Activated T-cell treated with anti-CD3 and anti-CD28 coated beads, Interleukin-2, amount 50 U/mL, for 4 hours (primary cell): Measurements from ENCODE around the gene WFDC1. TPM values are rescaled to one million over a fixed set of nuclear protein-coding genes. Genes with fewer than 3 reads are reported as not detected.

ENCODE experiments used
- ATAC-seq, 2 donors: fragments of 200-7000 bp; cut with Tn5 transposase; one replicate each; pipeline ENCODE4 v1.10.0; 2021
- DNase-seq: peaks from one replicate; pipeline ENCODE4 v3.0.0-alpha.2; 2020
- H3K27me3 Mint-ChIP-seq: one replicate; pipeline ENCODE4 v1.8.0; 2021; ENCODE audit warnings: low read depth, mixed read lengths
- H3K36me3 Mint-ChIP-seq: one replicate; pipeline ENCODE4 v1.8.0; 2022; ENCODE audit warnings: mixed read lengths; ENCODE audit not compliant: insufficient read depth
- H3K4me1 Mint-ChIP-seq: one replicate; pipeline ENCODE4 v1.8.0; 2021; ENCODE audit warnings: low read depth, mixed read lengths
- H3K4me3 Mint-ChIP-seq: one replicate; pipeline ENCODE4 v1.8.0; 2021; ENCODE audit warnings: mild to moderate bottlenecking, moderate library complexity, mixed read lengths
- H3K9me3 Mint-ChIP-seq: one replicate; pipeline ENCODE4 v1.8.0; 2021; ENCODE audit warnings: mixed read lengths
- total RNA-seq, 3 donors: library from RNA; stranded (reverse); gene quantifications; one replicate each; pipeline ENCODE4 v1.2.1, GENCODE V29; 2021

WFDC1 gene
- total RNA-seq, 3 donors from 2014 or later: not detected

DNA sequence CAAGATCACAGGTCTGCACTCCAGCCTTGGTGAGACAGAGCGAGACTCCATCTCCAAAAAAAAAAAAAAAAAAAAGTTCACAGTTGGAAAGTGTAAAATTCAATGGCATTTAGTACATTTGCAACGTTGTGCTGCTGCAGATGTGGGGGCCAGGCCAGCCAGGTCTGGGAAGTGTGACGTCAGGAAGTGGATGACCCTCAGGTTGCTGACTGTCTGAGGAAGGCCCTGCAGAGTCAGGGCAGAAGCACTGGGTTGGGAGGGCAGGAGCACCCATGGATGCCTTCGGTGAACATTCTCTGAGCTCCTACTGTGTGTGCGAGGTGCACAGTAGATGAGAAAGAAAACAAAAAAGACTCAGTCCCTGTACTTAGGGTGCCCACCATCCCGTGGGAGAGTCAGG, 12.1 kb upstream of the WFDC1 start:
- DNase-seq (no peak), ATAC-seq (no peak)
- no peak overlapping the region for H3K4me3 Mint-ChIP-seq
- H3K9me3 Mint-ChIP-seq: no peaks in the 10 kb centered on the region
- no peaks in the 10 kb centered on the region for H3K4me1 Mint-ChIP-seq
- no peaks in the 10 kb centered on the region for H3K36me3 Mint-ChIP-seq
- peaks cover 8% of the 10 kb centered on the region for H3K27me3 Mint-ChIP-seq

DNA sequence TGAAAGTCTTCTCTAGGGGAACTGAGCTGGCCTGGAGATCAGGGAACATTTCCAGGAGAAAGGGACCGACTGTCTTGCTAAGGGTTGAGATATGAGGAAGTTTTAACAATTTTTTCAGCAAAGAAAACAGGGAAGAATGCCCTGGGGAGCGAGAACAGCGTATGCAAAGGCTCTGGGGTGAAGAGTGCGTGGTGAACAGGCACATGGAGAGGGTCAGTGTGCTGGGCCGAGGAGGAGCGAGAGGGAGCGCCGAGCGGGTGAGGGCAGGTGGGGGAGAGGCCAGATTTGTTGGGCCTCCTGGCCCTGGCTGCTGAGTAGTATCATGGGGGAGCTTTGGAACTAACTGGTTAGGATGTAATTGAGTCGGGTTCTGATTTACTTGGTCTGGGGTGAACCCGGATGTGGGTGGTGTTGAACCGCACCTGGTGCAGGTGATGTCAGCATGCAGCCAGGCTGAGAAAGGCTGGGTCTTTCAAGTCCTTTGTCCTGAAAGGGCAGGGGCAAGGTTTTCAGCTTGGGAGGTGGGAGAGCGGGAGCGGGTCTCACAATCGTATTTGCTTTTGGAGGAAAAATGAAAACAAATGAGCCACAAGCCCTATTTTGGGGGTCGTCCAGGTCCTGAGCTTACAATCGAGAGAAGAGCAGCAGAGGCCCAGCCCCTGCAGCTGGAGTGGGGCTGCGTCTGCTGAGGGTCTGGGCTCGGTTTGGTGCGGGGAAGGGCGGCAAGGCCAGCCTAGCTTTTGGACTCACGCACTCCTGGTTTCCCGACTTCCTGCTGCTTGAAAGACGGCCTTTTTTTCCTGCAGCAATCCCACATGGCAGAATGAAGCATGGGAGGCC, 11.1 kb upstream of the WFDC1 start:
- Mint-ChIP-seq H3K27me3 (peaks cover 13% of the 10 kb centered on the region), H3K4me1 (no peaks in the 10 kb centered on the region), H3K36me3 (no peaks in the 10 kb centered on the region), H3K9me3 (no peaks in the 10 kb centered on the region), H3K4me3 (no peak overlapping the region)
- DNase-seq (no peak), ATAC-seq (no peak)

DNA sequence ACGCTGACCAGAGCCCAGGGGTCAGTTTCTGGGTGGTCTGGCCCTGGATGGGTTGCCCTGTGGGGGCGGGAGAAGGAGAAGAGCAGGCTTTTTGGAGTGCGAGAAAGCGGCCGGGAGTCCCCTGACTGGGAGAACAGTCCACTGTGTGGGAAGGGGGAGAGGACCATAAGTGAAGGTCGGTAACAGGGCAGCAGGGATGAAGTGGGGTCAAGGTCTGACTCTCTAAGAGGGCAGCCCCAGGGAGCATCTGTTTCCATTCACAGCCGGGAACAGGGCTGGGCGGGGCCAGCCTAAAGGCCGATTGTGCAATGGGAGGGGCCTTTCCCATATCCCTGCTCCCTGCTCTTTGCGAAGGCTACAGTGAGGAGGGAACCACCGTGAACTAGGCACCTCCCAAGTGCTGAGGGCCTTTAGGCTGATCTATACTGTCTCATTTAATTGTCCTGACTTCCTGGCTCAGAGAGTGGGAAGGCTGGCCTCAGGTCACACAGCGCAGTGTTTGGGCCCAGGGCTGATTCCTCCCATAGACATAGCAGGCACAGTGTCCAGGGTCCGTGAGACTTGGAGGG, 10.4 kb upstream of the WFDC1 start:
- no peak for DNase-seq
- Mint-ChIP-seq H3K4me3 (no peak overlapping the region), H3K9me3 (no peaks in the 10 kb centered on the region), H3K36me3 (no peaks in the 10 kb centered on the region), H3K27me3 (peaks cover 15% of the 10 kb centered on the region), H3K4me1 (no peaks in the 10 kb centered on the region)
- ATAC-seq: no peak

DNA sequence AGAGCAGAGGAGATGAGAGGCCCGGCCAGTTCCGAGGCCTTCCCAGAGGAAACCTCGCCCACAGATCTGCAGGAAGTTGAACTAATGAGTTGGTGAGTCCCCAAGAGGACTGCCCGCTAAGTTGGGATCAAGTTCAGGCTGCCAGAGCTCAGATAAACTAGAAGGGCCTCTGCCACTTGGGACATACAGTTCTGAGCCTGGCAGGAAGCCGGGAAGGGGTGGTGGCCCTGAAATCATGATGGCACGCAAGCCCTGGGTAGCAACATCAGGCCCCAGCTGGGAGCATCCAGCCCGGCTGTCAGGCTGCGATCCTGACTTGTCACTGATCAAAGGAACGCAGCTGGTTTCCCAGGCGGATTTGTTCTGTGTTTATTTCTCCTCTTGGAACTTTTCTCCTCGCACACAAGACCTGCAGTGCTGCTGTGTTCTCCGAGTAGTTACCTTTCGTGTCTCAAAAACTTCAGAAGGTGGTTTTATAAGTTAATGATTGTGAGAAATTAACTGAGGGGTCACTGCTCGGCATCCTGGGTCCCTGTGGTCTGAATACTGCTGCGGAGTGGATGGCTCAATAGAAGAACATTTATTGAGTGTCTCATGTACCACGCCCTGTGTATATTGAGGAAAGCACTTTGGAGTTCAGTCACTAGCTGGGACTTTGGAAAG, 8.0 kb upstream of the WFDC1 start:
- Mint-ChIP-seq H3K9me3 (no peaks in the 10 kb centered on the region), H3K36me3 (no peaks in the 10 kb centered on the region), H3K4me3 (no peak overlapping the region), H3K27me3 (peaks cover 19% of the 10 kb centered on the region), H3K4me1 (no peaks in the 10 kb centered on the region)
- no peak for ATAC-seq
- DNase-seq: no peak

DNA sequence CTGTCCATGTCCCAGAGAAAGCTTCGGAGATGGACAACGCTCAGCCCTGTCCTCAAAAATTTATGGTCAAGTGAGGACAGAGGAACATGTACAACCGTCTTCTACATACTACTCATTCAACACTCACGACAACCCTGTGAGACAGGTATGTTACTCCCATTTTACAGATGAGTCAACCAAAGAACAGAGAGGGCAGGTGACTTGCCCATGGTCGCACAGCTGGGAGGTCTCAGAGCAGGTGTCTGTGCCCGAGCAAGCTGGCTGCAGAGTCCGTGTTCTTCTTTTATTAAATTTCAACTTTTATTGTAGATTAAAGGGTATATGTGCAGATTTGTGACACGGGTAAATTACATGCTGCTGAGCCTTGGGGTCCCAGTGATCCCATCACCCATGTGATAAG, 5.8 kb upstream of the WFDC1 start:
- Mint-ChIP-seq H3K36me3 (no peaks in the 10 kb centered on the region), H3K4me3 (no peak overlapping the region), H3K9me3 (no peaks in the 10 kb centered on the region), H3K4me1 (peaks cover under 1% of the 10 kb centered on the region), H3K27me3 (peaks cover 33% of the 10 kb centered on the region)
- ATAC-seq (no peak), DNase-seq (no peak)

DNA sequence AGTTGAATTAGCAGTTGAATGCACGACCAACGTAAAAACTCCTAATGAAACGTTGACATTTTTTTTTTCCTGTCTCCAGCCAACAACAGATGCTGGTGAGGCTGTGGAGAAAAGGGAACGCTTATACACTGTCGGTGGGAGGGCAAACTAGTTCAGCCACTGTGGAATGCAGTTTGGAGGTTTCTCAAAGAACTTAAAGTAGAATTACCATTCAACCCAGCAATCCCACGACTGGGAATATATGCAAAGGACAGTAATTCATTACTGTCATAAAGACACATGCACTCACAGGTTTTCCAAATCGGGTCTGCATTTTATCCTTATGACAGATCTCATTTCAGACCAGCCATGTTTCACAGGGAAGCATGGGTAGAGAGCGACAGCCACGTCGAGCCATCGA, 3.5 kb upstream of the WFDC1 start:
- no peak for DNase-seq
- Mint-ChIP-seq H3K9me3 (no peaks in the 10 kb centered on the region), H3K36me3 (no peaks in the 10 kb centered on the region), H3K4me3 (no peak overlapping the region), H3K4me1 (peaks cover 13% of the 10 kb centered on the region), H3K27me3 (peaks cover 51% of the 10 kb centered on the region)
- ATAC-seq: no peak

DNA sequence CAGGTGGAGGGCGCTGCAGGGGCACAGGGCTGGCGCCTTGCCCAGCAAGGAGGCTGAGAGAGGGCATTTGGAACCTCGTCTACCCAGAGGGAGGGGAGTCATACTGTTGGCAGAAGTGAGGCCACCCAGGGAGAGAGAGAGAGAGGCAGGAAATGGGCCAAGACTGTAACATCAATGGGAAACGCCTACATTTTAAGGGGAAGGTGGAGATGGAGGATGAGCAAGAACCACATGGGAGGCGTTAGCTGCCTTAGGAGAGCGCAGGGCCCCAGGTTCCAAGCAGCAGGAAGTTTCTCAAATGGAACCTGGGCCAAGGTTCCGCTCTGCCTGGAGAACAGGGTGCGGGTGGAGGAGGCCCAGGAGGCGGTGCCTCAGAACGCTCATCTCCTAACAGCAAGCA, 2.7 kb upstream of the WFDC1 start:
- Mint-ChIP-seq H3K4me3 (no peak overlapping the region), H3K27me3 (peaks cover 58% of the 10 kb centered on the region), H3K4me1 (peaks cover 13% of the 10 kb centered on the region), H3K36me3 (no peaks in the 10 kb centered on the region), H3K9me3 (no peaks in the 10 kb centered on the region)
- DNase-seq (no peak), ATAC-seq (no peak)

DNA sequence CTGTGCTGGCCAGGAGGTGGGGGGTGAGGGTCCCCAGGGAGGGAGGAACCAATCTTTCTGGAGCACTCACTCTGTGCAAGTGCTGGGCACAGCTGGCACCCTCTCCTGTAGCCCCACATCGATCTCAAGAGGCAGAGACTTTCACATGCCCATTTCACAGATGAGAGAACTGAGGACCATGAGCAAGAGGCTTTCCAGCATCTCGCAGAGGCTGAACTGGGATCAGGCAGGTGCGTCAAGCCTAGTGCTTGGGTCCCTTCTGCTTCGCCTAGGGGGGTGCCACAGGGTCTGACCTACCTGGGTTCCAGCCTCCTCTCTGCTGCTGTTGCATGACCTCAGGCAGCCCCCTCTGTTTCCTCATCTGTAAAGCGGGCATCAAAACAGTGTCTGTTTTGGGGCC, 1.3 kb upstream of the WFDC1 start:
- no peak for ATAC-seq
- Mint-ChIP-seq H3K36me3 (no peaks in the 10 kb centered on the region), H3K4me3 (no peak overlapping the region), H3K4me1 (peaks cover 13% of the 10 kb centered on the region), H3K9me3 (no peaks in the 10 kb centered on the region), H3K27me3 (peaks cover 58% of the 10 kb centered on the region)
- no peak for DNase-seq

DNA sequence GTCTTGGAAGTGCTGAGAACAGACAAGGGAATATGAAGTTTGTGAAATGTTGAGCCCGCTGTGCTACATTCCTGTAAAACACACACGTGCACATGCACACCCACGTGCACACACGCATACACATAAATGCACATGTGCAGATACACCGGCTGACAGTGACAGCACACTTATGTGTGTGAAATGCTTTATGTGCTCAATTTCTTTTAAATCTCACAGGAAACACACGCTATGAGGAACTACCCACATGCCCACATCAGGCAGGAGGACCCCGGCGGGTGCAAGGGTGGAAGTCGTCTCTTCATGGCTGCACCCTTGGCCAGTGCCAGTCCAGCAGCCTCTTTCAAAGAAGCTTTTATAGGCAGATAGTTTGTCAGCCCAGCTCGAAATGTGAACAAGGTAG, 561 bp upstream of the WFDC1 start:
- no peaks in the 10 kb centered on the region for H3K36me3 Mint-ChIP-seq
- no peaks in the 10 kb centered on the region for H3K9me3 Mint-ChIP-seq
- no peak overlapping the region for H3K4me3 Mint-ChIP-seq
- peaks cover 13% of the 10 kb centered on the region for H3K4me1 Mint-ChIP-seq
- ATAC-seq: peak in 1 of 2 donors; percentile 10
- DNase-seq: no peak
- peaks cover 60% of the 10 kb centered on the region for H3K27me3 Mint-ChIP-seq

DNA sequence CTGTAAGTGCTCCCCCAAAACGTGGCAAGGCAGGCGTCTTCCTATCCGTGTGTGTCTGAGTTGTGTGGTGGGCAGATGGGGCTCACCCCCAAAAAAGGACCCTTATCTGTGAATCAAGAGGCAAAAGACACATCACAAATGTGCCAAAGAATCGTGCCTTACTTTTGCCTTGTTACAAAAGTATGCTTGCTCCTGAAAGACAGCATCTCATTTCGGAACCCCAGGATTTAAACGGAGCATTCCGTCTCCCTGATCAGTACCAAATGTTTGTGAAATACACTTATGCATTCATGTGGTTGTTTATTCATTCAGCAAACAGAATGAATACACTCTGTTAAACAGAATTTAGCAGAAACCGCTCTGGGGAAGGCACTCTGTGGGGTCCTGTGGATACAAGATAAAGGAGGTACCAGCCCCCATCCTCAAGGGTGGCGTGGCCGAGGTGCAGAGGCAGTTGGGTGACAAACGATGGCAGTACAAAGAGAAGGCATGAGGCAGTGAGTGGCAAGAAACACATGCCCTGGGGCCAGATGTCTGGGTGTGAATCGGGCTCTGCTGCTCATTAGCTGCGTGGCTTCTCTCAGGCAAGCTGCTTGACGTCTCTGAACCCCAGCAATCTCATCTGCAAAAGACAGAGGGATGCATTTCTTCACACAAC, 654 bp downstream of the WFDC1 start:
- no peak for ATAC-seq
- DNase-seq: no peak
- H3K27me3 Mint-ChIP-seq: peaks cover 63% of the 10 kb centered on the region
- H3K4me3 Mint-ChIP-seq: no peak overlapping the region
- peaks cover 13% of the 10 kb centered on the region for H3K4me1 Mint-ChIP-seq
- H3K9me3 Mint-ChIP-seq: no peaks in the 10 kb centered on the region
- no peaks in the 10 kb centered on the region for H3K36me3 Mint-ChIP-seq

DNA sequence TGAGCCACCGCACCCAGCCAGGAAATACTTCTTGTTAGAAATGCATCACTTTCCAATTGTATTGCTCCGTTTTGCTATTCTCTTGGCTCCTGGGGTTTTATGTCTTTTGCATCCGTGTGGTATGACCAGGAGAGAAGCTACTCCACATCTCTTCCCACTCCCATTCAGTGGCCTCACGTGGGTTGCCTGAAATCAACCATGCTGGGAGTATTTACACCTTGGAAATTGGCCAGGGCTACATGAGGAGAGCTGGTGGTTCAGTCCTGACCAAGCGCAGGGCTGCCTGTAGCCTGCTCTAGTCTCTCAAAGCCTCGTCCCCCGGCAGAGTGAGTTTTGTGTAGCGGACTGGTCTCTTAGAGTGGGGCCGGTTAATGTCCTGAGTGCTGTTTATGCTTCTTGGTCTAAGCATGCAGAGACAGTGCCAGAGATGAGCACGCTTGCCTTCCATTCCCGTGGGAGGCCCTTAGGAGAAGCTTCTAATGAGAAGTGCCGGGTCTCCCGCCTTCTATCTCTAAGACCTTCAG, 3.8 kb downstream of the WFDC1 start:
- Mint-ChIP-seq H3K4me1 (peaks cover 13% of the 10 kb centered on the region), H3K27me3 (peaks cover 45% of the 10 kb centered on the region), H3K4me3 (no peak overlapping the region), H3K36me3 (no peaks in the 10 kb centered on the region), H3K9me3 (no peaks in the 10 kb centered on the region)
- DNase-seq: no peak
- no peak for ATAC-seq

DNA sequence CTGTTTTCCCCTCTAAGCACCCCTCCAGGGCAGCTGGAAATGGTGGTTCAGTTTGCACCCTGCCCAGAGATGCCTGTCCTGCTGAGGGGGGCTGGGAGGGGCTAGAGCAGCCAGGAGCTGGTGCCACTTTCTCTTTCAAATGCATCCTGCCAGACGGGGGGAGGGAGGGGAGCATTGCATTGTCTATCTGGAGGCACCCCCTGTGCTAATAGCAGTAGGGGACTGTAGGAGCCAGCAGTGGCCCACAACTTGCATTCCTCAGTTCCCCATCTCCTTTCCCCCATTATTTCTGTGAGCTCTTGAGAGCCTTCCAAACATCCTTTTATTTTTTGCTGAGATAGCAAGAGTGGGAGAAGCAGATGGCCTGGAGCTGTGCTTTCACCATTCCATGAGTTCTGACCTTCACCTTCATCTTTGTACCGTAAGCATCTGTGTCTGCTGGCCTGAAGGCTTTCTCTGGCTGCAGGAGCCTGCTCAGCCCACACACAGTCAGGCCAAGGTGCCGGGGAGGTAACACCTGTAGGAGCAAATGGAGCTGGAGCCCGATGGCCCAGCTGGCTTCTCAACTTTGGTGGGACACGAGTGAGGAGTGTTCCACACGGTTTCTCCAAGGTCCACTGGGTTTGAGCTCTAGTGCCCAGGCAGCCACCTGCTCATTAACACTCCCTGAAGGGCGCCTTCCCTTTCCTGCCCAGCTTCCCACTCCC, 5.2 kb downstream of the WFDC1 start:
- H3K4me1 Mint-ChIP-seq: peaks cover 5% of the 10 kb centered on the region
- ATAC-seq: no peak
- no peaks in the 10 kb centered on the region for H3K9me3 Mint-ChIP-seq
- DNase-seq: no peak
- H3K36me3 Mint-ChIP-seq: no peaks in the 10 kb centered on the region
- H3K4me3 Mint-ChIP-seq: no peak overlapping the region
- H3K27me3 Mint-ChIP-seq: peaks cover 33% of the 10 kb centered on the region

DNA sequence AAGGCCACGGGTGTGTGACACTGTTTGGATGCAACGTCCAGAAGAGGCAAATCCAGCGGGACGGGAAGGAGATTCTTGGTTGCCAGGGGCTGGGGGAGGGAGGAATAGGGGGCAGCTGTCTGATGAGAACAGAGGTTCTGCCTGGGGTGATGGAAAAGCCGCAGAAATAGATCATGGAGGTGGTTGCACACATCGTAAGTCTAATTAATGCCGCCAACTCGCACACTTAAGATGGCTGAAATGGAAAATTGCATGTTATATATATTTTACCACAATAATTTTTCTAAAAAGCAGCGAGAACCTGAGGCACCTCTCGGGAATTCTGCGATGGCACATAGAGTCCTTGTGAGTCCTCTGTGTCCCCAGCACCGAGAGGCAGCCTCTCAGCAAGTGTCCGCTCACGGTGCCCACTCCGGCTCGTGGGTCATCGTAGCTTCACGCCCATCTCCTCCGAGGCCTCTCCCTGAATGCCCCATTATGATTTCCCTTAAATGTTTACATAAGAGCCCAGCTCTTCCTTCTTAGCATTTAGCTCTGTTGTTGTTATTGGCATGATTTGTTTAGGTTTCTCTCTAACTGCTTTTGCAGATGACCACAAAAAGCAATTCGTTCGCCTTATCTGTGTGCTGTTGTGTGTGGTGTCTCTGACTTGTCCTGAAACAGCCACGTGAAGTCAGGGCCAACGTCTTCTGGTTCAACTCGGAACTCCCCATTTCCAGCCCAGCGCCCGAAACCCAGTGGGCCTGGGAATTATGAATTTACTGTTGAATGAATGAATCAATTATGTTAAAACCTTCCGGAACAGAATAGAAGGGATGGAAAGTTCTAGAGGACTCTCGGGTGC, 7.7 kb downstream of the WFDC1 start:
- no peak overlapping the region for H3K4me3 Mint-ChIP-seq
- DNase-seq: no peak
- no peaks in the 10 kb centered on the region for H3K4me1 Mint-ChIP-seq
- no peaks in the 10 kb centered on the region for H3K36me3 Mint-ChIP-seq
- no peaks in the 10 kb centered on the region for H3K9me3 Mint-ChIP-seq
- peaks cover 14% of the 10 kb centered on the region for H3K27me3 Mint-ChIP-seq
- ATAC-seq: no peak
